HCT116 (cell line): ENCODE measurements around the gene CTIF. TPM values are rescaled to one million over a fixed set of nuclear protein-coding genes. Genes with fewer than 3 reads are reported as not detected.

Experiments used
- ATAC-seq: fragments of 200-7000 bp; cut with Tn5 transposase; 2 replicates; pipeline ENCODE4 v1.9.1; 2020; ENCODE audit warnings: mild to moderate bottlenecking, moderate library complexity
- BruUV-seq: library from RNA; stranded (reverse); fragments of 400-500 nt; replicated peaks from 2 replicates; lab custom pipeline; 2021; lab: Mats Ljungman, UMichigan
- CTCF ChIA-PET: fragments of 300-600 bp; sonication (Branson Sonifier 250); formaldehyde crosslinking; loops from one replicate; lab custom pipeline; 2021; ENCODE audit warnings: antibody characterized with exemption; lab: Charles Lee
- POLR2A ChIA-PET: fragments of 300-600, 350-600 bp; sonication (Branson Sonifier 250); formaldehyde crosslinking; loops from one replicate; lab custom pipeline; 2021; ENCODE audit warnings: antibody characterized with exemption; lab: Charles Lee
- RAD21 ChIA-PET, 2 experiments: fragments of 300-600 bp; sonication (Branson Sonifier 250); formaldehyde crosslinking; loops; one replicate each; lab custom pipeline; 2023; ENCODE audit warnings: low total read pairs in 2 of 2; ENCODE audit not compliant: uncharacterized antibody in 2 of 2, unreplicated experiment in 2 of 2, low non-redundant PET in 1 of 2; lab: Charles Lee
- DNase-seq: peaks from one replicate; pipeline ENCODE4 v3.0.0-alpha.2; 2010; ENCODE audit warnings: low read depth, low spot score
- H2AFZ ChIP-seq: fragments of 200-600 bp; shearing (Covaris generic), sonication (generic); 2 replicates; pipeline ENCODE4 v1.6.1; 2017; ENCODE audit warnings: low read depth, mixed run types, mixed read lengths, antibody characterized with exemption, low read length; ENCODE audit not compliant: poor library complexity, severe bottlenecking
- H3K27ac ChIP-seq: 2 replicates; pipeline ENCODE4 v1.5.1; 2012; ENCODE audit warnings: low read depth, low read length
- H3K27me3 ChIP-seq: fragments of 200-600 bp; sonication (generic); 2 replicates; pipeline ENCODE4 v1.6.1; 2016; ENCODE audit warnings: mixed run types, low read length, mixed read lengths; ENCODE audit not compliant: insufficient read depth
- H3K36me3 ChIP-seq, 2 experiments: fragments of 200-500 bp in 1 of 2; fragments of 200-600 bp in 1 of 2; sonication (Bioruptor generic) in 1 of 2; sonication (generic) in 1 of 2; 2 replicates each; pipeline versions ENCODE4 v1.5.1 to v1.6.1; 2014 to 2016; ENCODE audit warnings: low read length in 2 of 2, inconsistent platforms in 1 of 2, mixed read lengths in 1 of 2, mixed run types in 1 of 2; ENCODE audit not compliant: insufficient read depth in 2 of 2, control insufficient read depth in 1 of 2
- H3K4me1 ChIP-seq, 2 experiments: fragments of 200-600 bp in 1 of 2; sonication (generic) in 1 of 2; 2 replicates each; pipeline versions ENCODE4 v1.5.1 to v1.6.1; 2012 to 2017; ENCODE audit warnings: low read length in 2 of 2, inconsistent platforms in 1 of 2, mild to moderate bottlenecking in 1 of 2, mixed read lengths in 1 of 2, mixed run types in 1 of 2, moderate library complexity in 1 of 2; ENCODE audit not compliant: insufficient read depth in 2 of 2, control insufficient read depth in 1 of 2
- H3K4me2 ChIP-seq: fragments of 200-600 bp; sonication (generic); 2 replicates; pipeline ENCODE4 v1.6.1; 2017; ENCODE audit warnings: mixed run types, low read length, mixed read lengths
- H3K4me3 ChIP-seq, 2 experiments: fragments of 200-600 bp in 1 of 2; sonication (generic) in 1 of 2; replicated peaks in 1 of 2; 2 replicates each; pipeline ENCODE4 v1.5.1; 2011 to 2016; ENCODE audit warnings: low read length in 2 of 2, control low read depth in 1 of 2, low read depth in 1 of 2, mild to moderate bottlenecking in 1 of 2, mixed read lengths in 1 of 2, mixed run types in 1 of 2
- H3K79me2 ChIP-seq: fragments of 200-600 bp; sonication (generic); 2 replicates; pipeline ENCODE4 v1.6.1; 2017; ENCODE audit warnings: mild to moderate bottlenecking, mixed run types, low read length, moderate library complexity, mixed read lengths; ENCODE audit not compliant: insufficient read depth
- H3K9ac ChIP-seq: fragments of 200-600 bp; sonication (generic); 2 replicates; pipeline ENCODE4 v1.6.1; 2016; ENCODE audit warnings: low read length, mixed read lengths
- H3K9me2 ChIP-seq: fragments of 200-600 bp; sonication (generic), shearing (Covaris generic); 2 replicates; pipeline ENCODE4 v1.6.1; 2017; ENCODE audit warnings: mixed run types, mild to moderate bottlenecking, moderate library complexity; ENCODE audit not compliant: insufficient read depth
- H3K9me3 ChIP-seq, 2 experiments: fragments of 200-500 bp in 1 of 2; fragments of 200-600 bp in 1 of 2; sonication (Bioruptor generic) in 1 of 2; sonication (generic) in 1 of 2; 2 replicates each; pipeline ENCODE4 v1.6.1; 2014 to 2017; ENCODE audit warnings: low read length in 2 of 2, mixed read lengths in 2 of 2, inconsistent platforms in 1 of 2, low read depth in 1 of 2, mild to moderate bottlenecking in 1 of 2, mixed run types in 1 of 2, moderate library complexity in 1 of 2; ENCODE audit not compliant: control insufficient read depth in 1 of 2, insufficient read depth in 1 of 2
- H4K20me1 ChIP-seq: fragments of 200-600 bp; sonication (generic), shearing (Covaris generic); 2 replicates; pipeline ENCODE4 v1.6.1; 2017; ENCODE audit warnings: mixed run types, mild to moderate bottlenecking, moderate library complexity; ENCODE audit not compliant: insufficient read depth
- CEBPB ChIP-seq: IDR thresholded peaks from 2 replicates; pipeline ENCODE4 v1.6.1; 2012; ENCODE audit warnings: low read depth
- EGR1 ChIP-seq: IDR thresholded peaks from 2 replicates; pipeline ENCODE4 v1.6.1; 2012; ENCODE audit warnings: low read depth
- EZH2phosphoT487 ChIP-seq: fragments of 200-600 bp; IDR thresholded peaks from 2 replicates; pipeline ENCODE4 v1.6.1; 2018; ENCODE audit warnings: antibody characterized with exemption, borderline replicate concordance
- JUND ChIP-seq: IDR thresholded peaks from 2 replicates; pipeline ENCODE4 v1.6.1; 2012
- POLR2A ChIP-seq: IDR thresholded peaks from 2 replicates; pipeline ENCODE4 v1.7.0; 2011; ENCODE audit warnings: borderline replicate concordance; ENCODE audit not compliant: insufficient read depth, insufficient read length; ENCODE audit errors: extremely low read depth
- POLR2AphosphoS5 ChIP-seq: IDR thresholded peaks from 2 replicates; pipeline ENCODE4 v1.6.1; 2011; ENCODE audit warnings: mild to moderate bottlenecking, low read depth, low read length, moderate library complexity
- SIN3A ChIP-seq: IDR thresholded peaks from 2 replicates; pipeline ENCODE4 v1.6.1; 2012; ENCODE audit warnings: low read depth
- SP1 ChIP-seq: IDR thresholded peaks from 2 replicates; pipeline ENCODE4 v1.6.1; 2012; ENCODE audit warnings: low read depth
- TCF7L2 ChIP-seq: IDR thresholded peaks from 2 replicates; pipeline ENCODE4 v1.7.0; 2011; ENCODE audit warnings: borderline replicate concordance, inconsistent platforms; ENCODE audit not compliant: insufficient read depth, insufficient read length; ENCODE audit errors: extremely low read depth
- ZFX ChIP-seq: fragments of 450-650 bp; IDR thresholded peaks from 2 replicates; pipeline ENCODE4 v1.6.1; 2017
- ZNF274 ChIP-seq: fragments of 200-500 bp; sonication (Bioruptor generic); IDR thresholded peaks from 2 replicates; pipeline ENCODE4 v1.6.1; 2014; ENCODE audit warnings: mild to moderate bottlenecking, low read depth, low read length, inconsistent platforms
- intact Hi-C: fragments of 100-400 bp; cut with micrococcal nuclease; formaldehyde crosslinking; loops from 2 replicates; pipeline ENCODE4 v1.10.0; 2022
- total RNA-seq: library from RNA; stranded (reverse); gene quantifications from one replicate; pipeline ENCODE4 v1.2.1, GENCODE V29; 2021; ENCODE audit not compliant: unreplicated experiment

Gene CTIF
- total RNA-seq, 1 experiment from 2014 or later = 19.7 TPM

GRCh38 chr18:48804856-48805610 is 266.2 kb downstream of the CTIF start:
- H3K27me3 ChIP-seq = no peaks in the 10 kb centered on the region
- RAD21 ChIA-PET = interaction anchor here in 1 of 2 experiments (0.7 kb wide), 1 partner anchor 194 kb away, joined by 4 read pairs; no protein-coding TSS in a partner anchor
- POLR2A ChIA-PET = no interaction called here

GRCh38 chr18:48805826-48806535 is 267.1 kb downstream of the CTIF start:
- no peak overlapping the region for H3K27ac ChIP-seq
- H3K4me2 ChIP-seq = no peak overlapping the region
- H4K20me1 ChIP-seq = no peaks in the 10 kb centered on the region
- no TSS peak for BruUV-seq
- TF ChIP-seq CEBPB = no peak
- TF ChIP-seq, all 23 proteins: peak for 0
- ChIA-PET RAD21 (interaction anchor here in 1 of 2 experiments (1.6 kb wide), 1 partner anchor 27 kb away, joined by 3 read pairs; no protein-coding TSS in a partner anchor), POLR2A (no interaction called here), CTCF (no interaction called here)
- Histone ChIP-seq H3K4me1 (peaks cover 16 to 23% of the 10 kb centered on the region in 2 experiments), H3K4me3 (no peak overlapping the region), H3K9me2 (no peaks in the 10 kb centered on the region; the same call in 1 of the 2 replicates), H3K27me3 (no peaks in the 10 kb centered on the region), H2AFZ (no peak overlapping the region), H3K79me2 (no peaks in the 10 kb centered on the region), H3K36me3 (no peaks in the 10 kb centered on the region), H3K9me3 (no peaks in the 10 kb centered on the region), H3K9ac (no peak overlapping the region)
- intact Hi-C loops = no loop called here
- DNase-seq (no peak), ATAC-seq (no peak)

More at GRCh38 chr18:48804856-48805610, 266.2 kb downstream of the CTIF start:
- BruUV-seq = no TSS peak
- H3K4me2 ChIP-seq = no peak overlapping the region
- H2AFZ ChIP-seq = no peak overlapping the region
- H3K27ac ChIP-seq = no peak overlapping the region
- CTCF ChIA-PET = no interaction called here
- no peaks in the 10 kb centered on the region for H3K9me3 ChIP-seq
- no peak for DNase-seq
- no peak overlapping the region for H3K9ac ChIP-seq
- H3K9me2 ChIP-seq = no peaks in the 10 kb centered on the region; the same call in 1 of the 2 replicates
- intact Hi-C loops = no loop called here
- H4K20me1 ChIP-seq = no peaks in the 10 kb centered on the region
- TF ChIP-seq EGR1 (no peak), POLR2A (no peak), SIN3A (no peak), EZH2phosphoT487 (no peak), ZNF274 (no peak), JUND (no peak), SP1 (no peak), POLR2AphosphoS5 (no peak), CEBPB (no peak), TCF7L2 (no peak), ZFX (no peak)
- H3K4me3 ChIP-seq = no peak overlapping the region
- ATAC-seq = no peak
- peaks cover 16 to 23% of the 10 kb centered on the region in 2 experiments for H3K4me1 ChIP-seq
- H3K79me2 ChIP-seq = no peaks in the 10 kb centered on the region
- no peaks in the 10 kb centered on the region for H3K36me3 ChIP-seq
